Stimulated activated CD8-positive, alpha-beta memory T cell treated with anti-CD3 and anti-CD28 coated beads, Interleukin-7, amount 100 ng/mL, for 1 hour (primary cell): ENCODE data around the gene MYCBPAP.
A peak's percentile ranks its signal among the peaks of the same experiment; 100 is the strongest.

Source experiments
- DNase-seq, 2 donors: peaks; one replicate each; pipeline ENCODE4 v3.0.0-alpha.2; 2020; ENCODE audit warnings: low read depth in 2 of 2

Gene MYCBPAP, protein sequence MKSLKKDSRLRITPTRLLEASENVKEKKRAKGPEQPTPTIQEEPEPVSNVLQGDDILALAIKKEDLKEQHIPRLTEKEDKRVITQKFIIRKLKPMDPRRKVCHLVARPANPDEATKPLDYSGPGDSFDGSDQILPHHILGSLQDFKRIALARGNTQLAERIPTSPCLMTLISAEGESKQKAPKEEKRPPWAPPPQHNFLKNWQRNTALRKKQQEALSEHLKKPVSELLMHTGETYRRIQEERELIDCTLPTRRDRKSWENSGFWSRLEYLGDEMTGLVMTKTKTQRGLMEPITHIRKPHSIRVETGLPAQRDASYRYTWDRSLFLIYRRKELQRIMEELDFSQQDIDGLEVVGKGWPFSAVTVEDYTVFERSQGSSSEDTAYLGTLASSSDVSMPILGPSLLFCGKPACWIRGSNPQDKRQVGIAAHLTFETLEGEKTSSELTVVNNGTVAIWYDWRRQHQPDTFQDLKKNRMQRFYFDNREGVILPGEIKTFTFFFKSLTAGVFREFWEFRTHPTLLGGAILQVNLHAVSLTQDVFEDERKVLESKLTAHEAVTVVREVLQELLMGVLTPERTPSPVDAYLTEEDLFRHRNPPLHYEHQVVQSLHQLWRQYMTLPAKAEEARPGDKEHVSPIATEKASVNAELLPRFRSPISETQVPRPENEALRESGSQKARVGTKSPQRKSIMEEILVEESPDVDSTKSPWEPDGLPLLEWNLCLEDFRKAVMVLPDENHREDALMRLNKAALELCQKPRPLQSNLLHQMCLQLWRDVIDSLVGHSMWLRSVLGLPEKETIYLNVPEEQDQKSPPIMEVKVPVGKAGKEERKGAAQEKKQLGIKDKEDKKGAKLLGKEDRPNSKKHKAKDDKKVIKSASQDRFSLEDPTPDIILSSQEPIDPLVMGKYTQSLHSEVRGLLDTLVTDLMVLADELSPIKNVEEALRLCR

DNA sequence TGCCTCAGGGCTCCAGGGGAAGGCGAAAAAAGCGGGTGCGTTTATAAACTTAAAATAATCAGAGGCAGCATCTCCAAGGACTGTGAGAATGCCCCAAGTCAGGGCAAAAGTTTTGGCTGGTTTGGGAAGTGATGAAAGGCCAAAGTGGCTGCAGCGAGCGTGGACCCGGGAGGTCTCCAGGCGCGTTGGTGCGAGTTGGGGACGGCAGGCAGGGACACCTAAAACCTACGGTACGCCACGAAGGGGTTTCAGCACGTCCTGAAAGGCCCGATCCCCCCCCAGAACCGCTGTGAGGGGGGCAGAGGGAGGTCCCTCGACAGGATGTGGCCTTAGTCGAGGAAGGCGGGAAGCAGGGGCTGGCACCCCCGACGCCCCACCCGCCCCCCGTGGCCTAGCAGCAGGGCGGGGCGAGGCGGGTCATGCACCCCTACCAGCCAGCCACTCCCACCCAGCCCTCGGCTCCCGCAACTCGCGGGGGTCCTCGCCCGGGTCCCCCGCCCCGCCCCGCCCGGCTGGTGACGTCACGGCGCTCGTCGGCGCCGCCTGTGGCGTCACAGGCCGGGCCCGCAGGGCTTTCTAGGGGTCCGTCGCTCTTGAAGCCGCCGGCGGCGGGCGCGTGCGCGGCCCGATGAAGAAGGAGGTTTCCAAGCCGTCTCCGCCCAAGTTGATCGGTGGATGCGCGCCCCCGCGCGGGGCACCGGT, at the start of gene MYCBPAP:
MYCBPAP (plus strand) TSS at position 569 of the 702 bp plus-strand sequence. CDS start 236 bp downstream, outside the sequence.
- peak; percentile 27 to 59 for DNase-seq

- no peak for DNase-seq
Observed at GRCh38 chr17:50458701-50459676, 49.2 kb upstream of the MYCBPAP start.

DNA sequence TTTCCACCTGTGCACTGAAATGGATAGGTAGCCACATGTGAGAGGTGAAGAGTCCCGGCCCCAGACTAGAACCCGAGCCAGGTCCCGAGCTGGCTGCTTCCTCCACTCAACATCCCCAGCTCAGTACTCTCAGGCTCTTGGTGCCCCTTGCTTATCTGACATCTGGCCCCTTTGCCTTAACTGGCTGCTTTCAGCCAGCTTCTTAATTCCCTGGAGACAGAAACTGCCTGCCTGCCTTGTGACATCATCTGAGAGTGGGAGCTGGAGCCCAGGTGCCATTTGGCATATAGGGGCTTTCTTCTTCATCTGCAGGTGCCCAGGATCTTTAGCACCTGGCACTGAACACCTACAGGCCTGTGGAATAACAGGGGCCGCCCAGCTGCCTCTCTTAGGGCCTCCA, 48.5 kb upstream of the MYCBPAP start:
- no peak for DNase-seq

GRCh38 chr17:50460831-50461526, 47.3 kb upstream of the MYCBPAP start:
- DNase-seq, result no peak

DNA sequence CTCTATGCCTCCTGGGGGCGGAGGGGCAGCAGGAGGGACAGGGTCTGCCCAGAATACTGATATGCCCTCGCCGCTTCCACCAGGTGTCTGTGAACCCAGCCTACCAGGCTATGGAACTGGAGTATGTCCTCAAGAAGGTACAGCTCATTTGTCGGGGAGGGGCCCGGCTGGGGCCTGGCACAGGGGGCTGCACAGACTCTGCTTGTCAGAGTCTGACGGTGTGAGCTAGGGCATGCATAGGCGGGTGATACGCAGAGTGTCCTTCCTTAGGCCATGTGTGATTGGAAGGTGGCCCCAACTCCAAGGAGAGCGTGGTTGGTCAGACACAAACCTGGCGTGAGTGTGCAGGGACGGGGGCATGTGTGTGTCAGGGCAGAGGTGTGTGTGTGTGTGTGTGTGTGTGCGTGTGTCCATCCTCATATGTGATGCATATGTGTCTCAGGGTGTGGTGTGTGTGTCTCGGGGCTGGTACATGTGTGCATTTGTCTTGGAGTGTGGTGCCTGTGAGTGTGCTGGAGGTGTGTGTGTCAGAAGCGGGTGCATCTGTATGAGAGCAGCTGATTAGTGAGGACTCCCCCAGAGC, 46.6 kb upstream of the MYCBPAP start:
- DNase-seq, result no peak

DNA sequence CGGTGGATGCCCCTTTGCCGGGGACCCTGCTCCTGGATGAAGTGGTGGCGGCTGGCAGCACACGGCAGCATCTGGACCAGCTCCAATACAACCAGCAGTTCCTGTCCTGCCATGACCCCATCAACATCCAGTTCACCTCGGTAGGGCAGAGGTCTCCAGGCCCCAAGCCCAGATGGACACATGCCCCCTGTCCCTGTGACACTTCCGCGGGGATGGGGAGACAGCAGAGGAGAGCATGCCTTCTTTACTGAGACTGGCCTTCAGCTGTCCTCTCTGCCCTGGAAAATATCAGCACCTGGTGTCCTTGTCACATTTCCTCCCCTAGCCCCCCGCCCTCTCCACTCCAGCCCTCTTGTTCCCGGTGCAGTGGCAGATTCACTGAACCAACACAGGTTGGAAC, 45.8 kb upstream of the MYCBPAP start:
- no peak for DNase-seq

GRCh38 chr17:50464121-50464520, 44.1 kb upstream of the MYCBPAP start:
- no peak for DNase-seq

DNA sequence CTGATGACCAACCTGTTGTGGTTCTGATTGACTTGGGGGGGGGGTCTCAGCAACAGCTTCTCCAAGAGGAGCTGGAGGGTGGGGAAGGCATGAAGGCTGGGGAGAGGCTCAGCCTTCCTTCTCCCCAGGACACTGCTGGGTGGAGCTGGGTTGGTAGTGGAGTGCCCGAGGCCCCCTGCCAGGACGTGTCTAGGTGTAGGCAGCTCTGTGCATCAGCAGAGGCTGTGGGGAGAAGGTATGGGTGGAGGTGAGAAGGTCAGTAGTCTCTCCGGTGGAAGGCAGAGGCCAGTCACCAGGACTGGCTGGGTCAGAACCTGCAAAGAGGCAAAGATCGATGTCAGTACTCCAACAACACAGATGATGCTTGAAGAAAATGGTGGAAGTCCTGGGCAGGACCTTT, 43.5 kb upstream of the MYCBPAP start:
- DNase-seq, result no peak

DNA sequence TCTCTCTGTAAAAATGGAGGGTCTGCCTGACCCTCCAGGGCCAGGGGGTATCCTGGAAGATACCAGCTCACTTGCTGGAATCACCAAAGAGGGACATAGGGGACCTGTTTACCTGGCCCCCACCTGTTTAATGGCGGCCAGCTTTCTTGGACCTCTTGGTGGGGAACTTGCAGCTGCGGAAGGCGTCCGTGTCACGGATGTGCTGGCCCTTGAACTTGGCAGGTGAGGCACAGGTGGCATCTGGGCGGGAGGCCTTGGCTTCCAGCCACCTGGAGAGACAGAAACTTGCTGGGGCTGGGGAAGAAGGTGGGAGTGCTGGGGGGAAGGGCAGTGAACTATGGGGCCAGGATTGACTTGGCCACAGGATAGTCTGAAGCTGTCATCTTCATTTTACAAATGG, 43.1 kb upstream of the MYCBPAP start:
- no peak for DNase-seq

GRCh38 chr17:50465635-50466034, 42.6 kb upstream of the MYCBPAP start:
- DNase-seq, result no peak

- DNase-seq, result no peak
Observed at GRCh38 chr17:50466371-50467113, 41.7 kb upstream of the MYCBPAP start.

DNA sequence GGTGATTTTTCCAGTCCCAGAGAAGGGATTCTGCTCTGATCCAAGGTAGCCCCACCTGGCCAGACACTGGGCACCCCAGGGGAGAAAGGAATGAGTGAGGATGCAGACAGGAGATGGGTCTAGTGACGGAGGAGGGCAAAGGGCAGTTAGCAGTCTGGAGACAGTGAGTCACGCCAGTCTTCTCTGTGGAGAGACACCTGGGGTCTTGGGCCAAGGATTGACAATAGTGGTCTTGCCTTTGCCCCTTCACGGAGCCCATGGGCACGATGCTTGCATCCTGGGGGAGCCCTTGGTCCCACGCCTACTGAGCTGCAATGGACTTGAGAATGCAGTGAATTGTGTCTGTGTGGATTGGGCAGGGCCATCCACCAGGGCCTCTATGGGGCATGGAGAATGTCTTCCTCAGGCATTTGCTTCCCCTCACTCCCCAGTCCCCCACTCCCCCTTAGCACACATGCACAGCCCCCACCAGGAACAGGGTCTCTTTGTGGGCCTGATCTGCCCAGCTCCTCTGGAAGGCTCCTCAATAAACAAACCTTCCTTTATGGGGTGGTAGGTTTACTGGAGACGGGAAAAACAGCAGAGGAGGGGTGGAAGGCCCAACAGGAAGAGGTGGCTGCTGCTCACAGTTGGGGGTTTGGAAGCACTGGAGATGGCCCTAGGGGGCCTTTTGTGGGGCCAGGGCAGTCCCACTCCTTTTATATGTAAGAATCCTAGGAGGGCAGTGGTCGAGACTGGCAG, 41.0 kb upstream of the MYCBPAP start:
- DNase-seq, result no peak

- DNase-seq, result no peak
Observed at GRCh38 chr17:50467855-50468303, 40.4 kb upstream of the MYCBPAP start.

DNA sequence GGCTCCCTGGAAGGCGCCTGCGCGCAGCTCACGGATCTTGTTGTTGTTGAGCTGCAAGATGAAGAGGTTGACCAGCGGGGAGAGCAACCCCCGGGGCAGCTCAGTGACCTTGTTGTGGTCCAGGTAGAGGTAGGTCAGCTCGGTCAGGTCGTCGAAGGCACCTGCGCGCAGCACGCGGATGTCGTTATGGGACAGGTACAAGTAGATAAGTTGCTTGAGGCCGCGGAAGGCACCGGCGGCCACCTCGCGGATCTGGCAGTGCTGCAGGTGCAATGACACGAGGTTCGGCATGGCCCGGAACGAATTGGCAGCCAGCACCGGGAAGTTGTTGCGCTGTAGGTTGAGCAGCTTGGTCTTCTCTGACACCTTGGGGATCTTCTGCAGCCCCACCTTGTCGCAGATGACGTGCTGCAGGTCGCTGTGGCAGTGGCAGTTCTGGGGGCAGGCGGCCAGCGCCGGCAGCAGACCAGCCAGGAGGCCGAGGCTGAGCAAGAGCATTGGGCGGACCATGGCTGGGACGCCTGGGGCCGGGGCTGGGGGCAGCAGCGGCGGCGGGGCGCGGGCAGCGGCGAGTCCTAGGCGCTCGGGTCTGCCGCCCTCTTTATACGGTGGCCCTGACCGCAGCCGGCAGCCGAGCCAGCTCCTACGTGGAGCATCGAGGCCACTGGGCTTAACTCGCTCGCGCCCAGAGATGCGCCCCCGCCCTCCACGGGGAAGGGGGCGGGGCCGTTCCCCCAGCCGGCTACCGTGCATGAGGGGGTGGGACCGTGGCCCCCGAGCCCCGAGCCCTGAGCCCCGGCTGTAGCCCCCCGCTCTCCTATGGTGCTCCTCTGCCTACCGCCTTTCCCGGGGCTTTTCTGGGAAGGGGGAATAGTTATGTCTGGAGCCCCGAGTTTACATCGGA, 39.7 kb upstream of the MYCBPAP start, which contains the start of gene CHAD:
CHAD (minus strand) TSS at position 577 of the 904 bp plus-strand sequence; CDS start at position 510, 67 bp downstream.
- DNase-seq, result no peak

DNA sequence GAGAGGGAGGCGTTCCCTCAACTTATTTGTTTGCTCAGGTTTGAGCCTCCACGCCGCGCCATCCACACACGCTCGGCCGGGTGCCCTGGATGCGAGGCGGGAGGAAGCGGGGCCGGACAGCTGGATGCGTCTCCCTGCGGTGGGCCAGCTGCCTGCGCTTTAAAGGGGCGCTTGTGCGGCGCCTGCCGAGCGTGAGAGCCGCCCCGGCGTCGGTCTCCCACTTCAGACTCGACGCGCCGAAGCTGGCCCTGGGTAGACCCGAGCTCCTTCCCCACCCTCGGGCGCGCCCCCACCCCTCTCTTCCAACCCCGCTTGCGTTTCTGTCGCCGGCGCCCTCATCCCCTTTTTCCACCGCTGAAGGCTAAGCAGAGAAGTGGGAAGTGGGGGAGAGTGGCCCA, 39.0 kb upstream of the MYCBPAP start:
- DNase-seq, result no peak

GRCh38 chr17:50469671-50470305, 38.5 kb upstream of the MYCBPAP start:
- DNase-seq, result no peak

- no peak for DNase-seq
Observed at GRCh38 chr17:50470426-50470825, 37.8 kb upstream of the MYCBPAP start.
